ENCODE results near the gene GAN. TPM values are rescaled to one million over a fixed set of nuclear protein-coding genes. Genes with fewer than 3 reads are reported as not detected.

The GAN gene
- total and polyA plus RNA-seq, 2 of the 4 experiments (the other 2 are of a cell fraction) = 1.1 to 5.7 TPM

- 61% methylated on average over 4 of the region's 7 CpGs; no CpG with 5 or more reads in 1 of the 2 experiments for WGBS, 2 experiments (ENCODE audit: extremely low coverage in 2 of 2, insufficient read length in 1 of 2)
- in situ Hi-C loops (cut with MboI; ENCODE audit: low sequenced_read_pairs) = no loop called here
Observed at GRCh38 chr16:81296631-81297030, 18.1 kb upstream of the GAN start.

More at GRCh38 chr16:81296631-81297030, 18.1 kb upstream of the GAN start:
- ChIA-PET POLR2A (ENCODE audit: unreplicated experiment) (no interaction called here), CTCF (no interaction called here)
- Histone ChIP-seq H2AK5ac (ENCODE audit: low read depth, low read length) (no peak overlapping the region), H2BK5ac (ENCODE audit: low read depth, low read length, poor library complexity, severe bottlenecking) (no peak overlapping the region), H2BK15ac (ENCODE audit: low read depth, low read length) (no peak overlapping the region), H4K5ac (ENCODE audit: low read depth, low read length) (no peak overlapping the region), H2BK120ac (ENCODE audit: low read depth, low read length) (no peak overlapping the region), H2AFZ (replicated peaks; ENCODE audit: low read length, poor library complexity) (no peak overlapping the region), H3K18ac (ENCODE audit: low read depth, low read length) (no peak overlapping the region), H3K27me3 (ENCODE audit: control insufficient read depth, insufficient read depth, low read length) (no peaks in the 10 kb centered on the region), H3K9ac (ENCODE audit: low read depth, low read length) (no peak overlapping the region), H2AK9ac (replicated peaks; ENCODE audit: low read depth, low read length, poor library complexity) (no peak overlapping the region), H3K4me3 (ENCODE audit: insufficient read depth, low read depth, low read length) (no peak overlapping the region), H3K4ac (ENCODE audit: low read depth, low read length) (no peak overlapping the region), H3K56ac (ENCODE audit: extremely low read depth, insufficient read depth, low read length) (no peak overlapping the region), H4K91ac (ENCODE audit: insufficient read depth, low read depth, low read length) (no peak overlapping the region), H3K4me2 (ENCODE audit: low read depth, low read length) (no peak overlapping the region), H3K36me3 (ENCODE audit: control insufficient read depth, insufficient read depth, low read length) (no peaks in the 10 kb centered on the region), H3K4me1 (ENCODE audit: control insufficient read depth, insufficient read depth, low read length) (no peaks in the 10 kb centered on the region), H4K20me1 (ENCODE audit: insufficient read depth, low read length) (no peaks in the 10 kb centered on the region), H4K8ac (ENCODE audit: low read depth in 2 of 2, low read length in 2 of 2) (no peak overlapping the region), H3K9me1 (ENCODE audit: insufficient read depth, low read length) (no peaks in the 10 kb centered on the region), H3K27ac (ENCODE audit: insufficient read depth, low read length) (no peak overlapping the region), H3K23ac (ENCODE audit: low read depth, low read length) (no peak overlapping the region), H3K14ac (replicated peaks; ENCODE audit: low read depth, low read length) (no peak overlapping the region), H2BK20ac (ENCODE audit: low read depth, low read length) (no peak overlapping the region), H3K79me1 (ENCODE audit: low read depth in 1 of 2, low read length in 2 of 2) (no peaks in the 10 kb centered on the region), H3K9me3 (ENCODE audit: control insufficient read depth, insufficient read depth, low read length) (no peaks in the 10 kb centered on the region)
- TF ChIP-seq, protein P1, sequence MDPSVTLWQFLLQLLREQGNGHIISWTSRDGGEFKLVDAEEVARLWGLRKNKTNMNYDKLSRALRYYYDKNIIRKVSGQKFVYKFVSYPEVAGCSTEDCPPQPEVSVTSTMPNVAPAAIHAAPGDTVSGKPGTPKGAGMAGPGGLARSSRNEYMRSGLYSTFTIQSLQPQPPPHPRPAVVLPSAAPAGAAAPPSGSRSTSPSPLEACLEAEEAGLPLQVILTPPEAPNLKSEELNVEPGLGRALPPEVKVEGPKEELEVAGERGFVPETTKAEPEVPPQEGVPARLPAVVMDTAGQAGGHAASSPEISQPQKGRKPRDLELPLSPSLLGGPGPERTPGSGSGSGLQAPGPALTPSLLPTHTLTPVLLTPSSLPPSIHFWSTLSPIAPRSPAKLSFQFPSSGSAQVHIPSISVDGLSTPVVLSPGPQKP (IDR thresholded peaks at IDR 0.05; ENCODE audit: borderline replicate concordance, low read depth, low read length) = no peak
- TF ChIP-seq POLR2A (IDR thresholded peaks at IDR 0.05; ENCODE audit: low read depth, low read length) (no peak), CEBPB (IDR thresholded peaks at IDR 0.05; ENCODE audit: low read depth, low read length) (no peak), RAD21 (IDR thresholded peaks at IDR 0.05; ENCODE audit: low read length) (no peak), MXI1 (IDR thresholded peaks at IDR 0.05; ENCODE audit: borderline replicate concordance, low read depth, low read length) (no peak), RCOR1 (IDR thresholded peaks at IDR 0.05; ENCODE audit: insufficient replicate concordance, low read length) (no peak), MAZ (IDR thresholded peaks at IDR 0.05; ENCODE audit: borderline replicate concordance, low read depth, low read length) (no peak), CHD1 (IDR thresholded peaks at IDR 0.05; ENCODE audit: low read depth, low read length) (no peak), RFX5 (IDR thresholded peaks at IDR 0.05; ENCODE audit: low read depth, low read length) (no peak), USF2 (IDR thresholded peaks at IDR 0.05; ENCODE audit: low read depth, low read length) (no peak), BHLHE40 (IDR thresholded peaks at IDR 0.05; ENCODE audit: low read depth, low read length) (no peak), MAFK (IDR thresholded peaks at IDR 0.05; ENCODE audit: low read depth, low read length) (no peak), NFE2L2 (IDR thresholded peaks at IDR 0.05; ENCODE audit: low read depth, low read length) (no peak), SMC3 (IDR thresholded peaks at IDR 0.05; ENCODE audit: low read depth, low read length) (no peak)
- TF ChIP-seq, protein P2, sequence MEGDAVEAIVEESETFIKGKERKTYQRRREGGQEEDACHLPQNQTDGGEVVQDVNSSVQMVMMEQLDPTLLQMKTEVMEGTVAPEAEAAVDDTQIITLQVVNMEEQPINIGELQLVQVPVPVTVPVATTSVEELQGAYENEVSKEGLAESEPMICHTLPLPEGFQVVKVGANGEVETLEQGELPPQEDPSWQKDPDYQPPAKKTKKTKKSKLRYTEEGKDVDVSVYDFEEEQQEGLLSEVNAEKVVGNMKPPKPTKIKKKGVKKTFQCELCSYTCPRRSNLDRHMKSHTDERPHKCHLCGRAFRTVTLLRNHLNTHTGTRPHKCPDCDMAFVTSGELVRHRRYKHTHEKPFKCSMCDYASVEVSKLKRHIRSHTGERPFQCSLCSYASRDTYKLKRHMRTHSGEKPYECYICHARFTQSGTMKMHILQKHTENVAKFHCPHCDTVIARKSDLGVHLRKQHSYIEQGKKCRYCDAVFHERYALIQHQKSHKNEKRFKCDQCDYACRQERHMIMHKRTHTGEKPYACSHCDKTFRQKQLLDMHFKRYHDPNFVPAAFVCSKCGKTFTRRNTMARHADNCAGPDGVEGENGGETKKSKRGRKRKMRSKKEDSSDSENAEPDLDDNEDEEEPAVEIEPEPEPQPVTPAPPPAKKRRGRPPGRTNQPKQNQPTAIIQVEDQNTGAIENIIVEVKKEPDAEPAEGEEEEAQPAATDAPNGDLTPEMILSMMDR (conservative IDR thresholded peaks at IDR 0.05; ENCODE audit: low read depth, low read length) = no peak
- no TSS peak for BruUV-seq (replicated peaks)
- dilution Hi-C loops (cut with HindIII; ENCODE audit: low sequenced_read_pairs, unreplicated experiment) (no loop called here), intact Hi-C loops (cut with micrococcal nuclease) (no loop called here)
- no peak for ATAC-seq (ENCODE audit: low read depth)
- no peak for DNase-seq

All from IMR-90 (cell line).